Glutamatergic neuron (in vitro differentiated cells): ENCODE data around the gene RPS16. TPM values are rescaled to one million over a fixed set of nuclear protein-coding genes. Genes with fewer than 3 reads are reported as not detected.

Source experiments
- DNase-seq: peaks from one replicate; pipeline ENCODE4 v3.0.0; 2022
- H3K27ac Mint-ChIP-seq: one replicate; pipeline ENCODE4 v1.8.0; 2020; ENCODE audit warnings: mild to moderate bottlenecking, mixed read lengths, inconsistent platforms; ENCODE audit not compliant: unreplicated experiment
- H3K27me3 Mint-ChIP-seq: one replicate; pipeline ENCODE4 v1.8.0; 2020; ENCODE audit warnings: mild to moderate bottlenecking, moderate library complexity, mixed read lengths, inconsistent platforms; ENCODE audit not compliant: unreplicated experiment
- H3K36me3 Mint-ChIP-seq: one replicate; pipeline ENCODE4 v1.8.0; 2020; ENCODE audit warnings: mild to moderate bottlenecking, mixed read lengths, inconsistent platforms; ENCODE audit not compliant: unreplicated experiment
- H3K4me1 Mint-ChIP-seq: one replicate; pipeline ENCODE4 v1.8.0; 2020; ENCODE audit warnings: mild to moderate bottlenecking, low read depth, mixed read lengths, inconsistent platforms; ENCODE audit not compliant: unreplicated experiment
- H3K4me3 Mint-ChIP-seq: one replicate; pipeline ENCODE4 v1.8.0; 2020; ENCODE audit warnings: mild to moderate bottlenecking, mixed read lengths, inconsistent platforms; ENCODE audit not compliant: unreplicated experiment
- H3K9me3 Mint-ChIP-seq: one replicate; pipeline ENCODE4 v1.8.0; 2020; ENCODE audit warnings: mild to moderate bottlenecking, moderate library complexity, mixed read lengths, inconsistent platforms; ENCODE audit not compliant: unreplicated experiment
- total RNA-seq: library from RNA; stranded (reverse); fragmentation: NEBNext Ultra II Directional; extraction: Animal tissue kit (Norgen Biotek cat#: 25700); gene quantifications from one replicate; pipeline ENCODE4 v1.2.1, GENCODE V29; 2021; ENCODE audit not compliant: unreplicated experiment
- TF ChIP-seq, protein P1 (sequence below): fragments of 200-600 bp; sonication (generic); IDR thresholded peaks from one replicate; pipeline ENCODE4 v1.5.0; 2021; ENCODE audit not compliant: partially characterized antibody, unreplicated experiment

The RPS16 gene
- total RNA-seq, 1 donor from 2014 or later = 912 TPM

DNA sequence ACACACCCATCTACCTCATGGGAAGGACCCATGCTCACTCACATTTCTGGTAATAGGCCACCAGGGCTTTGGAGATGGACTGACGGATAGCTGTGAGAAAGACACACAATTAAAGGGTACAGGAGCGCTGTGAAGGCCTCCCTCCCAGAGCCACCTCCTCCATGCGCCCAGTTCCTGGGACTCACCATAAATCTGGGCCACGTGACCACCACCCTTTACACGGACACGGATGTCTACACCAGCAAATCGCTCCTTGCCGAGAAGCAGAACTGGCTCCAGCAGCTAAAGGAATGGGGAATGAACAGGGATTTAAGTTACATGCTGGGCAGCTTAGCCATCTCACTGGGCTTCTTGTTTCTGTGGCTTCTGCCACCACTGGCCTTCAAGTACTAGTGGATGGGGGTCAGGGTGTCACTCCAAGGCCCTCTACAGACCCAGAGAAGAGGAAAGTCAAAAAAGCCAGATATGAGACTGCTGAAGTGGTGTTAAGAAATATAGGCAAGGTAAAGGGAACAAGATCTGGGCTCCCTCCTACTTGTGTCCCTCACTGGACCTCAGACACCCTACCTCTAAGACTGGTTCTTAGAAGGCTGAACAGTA is 2.2 kb downstream of the RPS16 start:
- TF ChIP-seq, protein P1, sequence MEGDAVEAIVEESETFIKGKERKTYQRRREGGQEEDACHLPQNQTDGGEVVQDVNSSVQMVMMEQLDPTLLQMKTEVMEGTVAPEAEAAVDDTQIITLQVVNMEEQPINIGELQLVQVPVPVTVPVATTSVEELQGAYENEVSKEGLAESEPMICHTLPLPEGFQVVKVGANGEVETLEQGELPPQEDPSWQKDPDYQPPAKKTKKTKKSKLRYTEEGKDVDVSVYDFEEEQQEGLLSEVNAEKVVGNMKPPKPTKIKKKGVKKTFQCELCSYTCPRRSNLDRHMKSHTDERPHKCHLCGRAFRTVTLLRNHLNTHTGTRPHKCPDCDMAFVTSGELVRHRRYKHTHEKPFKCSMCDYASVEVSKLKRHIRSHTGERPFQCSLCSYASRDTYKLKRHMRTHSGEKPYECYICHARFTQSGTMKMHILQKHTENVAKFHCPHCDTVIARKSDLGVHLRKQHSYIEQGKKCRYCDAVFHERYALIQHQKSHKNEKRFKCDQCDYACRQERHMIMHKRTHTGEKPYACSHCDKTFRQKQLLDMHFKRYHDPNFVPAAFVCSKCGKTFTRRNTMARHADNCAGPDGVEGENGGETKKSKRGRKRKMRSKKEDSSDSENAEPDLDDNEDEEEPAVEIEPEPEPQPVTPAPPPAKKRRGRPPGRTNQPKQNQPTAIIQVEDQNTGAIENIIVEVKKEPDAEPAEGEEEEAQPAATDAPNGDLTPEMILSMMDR = no peak
- Mint-ChIP-seq H3K4me3 (peak overlapping the region; percentile 30), H3K27me3 (peaks cover 9% of the 10 kb centered on the region), H3K27ac (no peak overlapping the region), H3K9me3 (peaks cover 7% of the 10 kb centered on the region), H3K36me3 (no peaks in the 10 kb centered on the region), H3K4me1 (peaks cover 8% of the 10 kb centered on the region)
- no peak for DNase-seq

- TF ChIP-seq, protein P1 = no peak
- Mint-ChIP-seq H3K4me1 (peaks cover 10% of the 10 kb centered on the region), H3K36me3 (no peaks in the 10 kb centered on the region), H3K27ac (no peak overlapping the region), H3K9me3 (peaks cover 7% of the 10 kb centered on the region), H3K27me3 (peaks cover 10% of the 10 kb centered on the region), H3K4me3 (no peak overlapping the region)
- DNase-seq = no peak
Observed at GRCh38 chr19:39432677-39433025, 3.1 kb downstream of the RPS16 start.

- TF ChIP-seq, protein P1 = no peak
- Mint-ChIP-seq H3K4me1 (peaks cover 5% of the 10 kb centered on the region), H3K27ac (no peak overlapping the region), H3K4me3 (no peak overlapping the region), H3K36me3 (no peaks in the 10 kb centered on the region), H3K27me3 (peaks cover 10% of the 10 kb centered on the region), H3K9me3 (peaks cover 7% of the 10 kb centered on the region)
- DNase-seq = no peak
Observed at GRCh38 chr19:39430675-39431593, 4.8 kb downstream of the RPS16 start.

DNA sequence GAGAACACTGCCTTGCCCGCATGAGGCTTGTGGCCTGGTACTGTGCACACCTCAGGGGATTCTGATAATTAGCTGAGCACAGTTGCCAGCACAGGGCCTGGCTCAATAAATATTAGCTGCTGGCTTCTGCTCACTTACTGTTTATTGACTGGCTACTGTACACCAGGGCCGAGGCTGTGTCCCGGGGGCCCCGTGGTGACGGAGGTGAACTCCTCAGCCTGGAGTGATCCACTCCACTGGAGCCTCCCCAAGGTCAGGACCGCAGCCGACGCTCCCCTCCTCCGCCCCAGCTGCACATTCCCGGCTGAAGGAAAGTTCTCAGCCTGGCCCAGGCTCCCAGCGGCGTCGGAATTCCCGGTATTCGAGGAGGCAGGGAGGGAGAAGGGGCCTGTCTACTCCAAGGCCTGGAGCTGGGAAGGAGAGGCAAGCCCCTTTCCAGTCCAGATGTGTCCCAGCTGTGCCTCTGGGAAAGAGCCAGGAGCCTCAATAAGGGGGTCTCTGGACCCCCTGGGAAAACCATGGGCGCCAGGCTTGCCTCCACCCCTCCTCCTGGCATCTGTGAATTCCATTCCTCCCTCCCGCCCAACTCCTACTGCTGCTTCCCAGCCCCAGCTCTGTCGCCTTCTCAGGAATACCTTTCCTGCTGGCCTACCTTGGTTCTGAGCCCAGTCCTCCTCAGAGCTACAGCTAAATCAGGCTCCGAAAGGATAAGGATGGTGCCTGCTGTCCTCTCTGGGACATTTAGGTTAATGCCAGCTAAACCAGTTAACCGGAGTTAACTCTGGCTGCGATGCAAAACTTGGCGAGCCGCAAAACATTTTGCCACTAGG is 7.3 kb downstream of the RPS16 start:
- H3K4me3 Mint-ChIP-seq = no peak overlapping the region
- TF ChIP-seq, protein P1 = no peak
- H3K9me3 Mint-ChIP-seq = no peaks in the 10 kb centered on the region
- H3K36me3 Mint-ChIP-seq = no peaks in the 10 kb centered on the region
- peaks cover 2% of the 10 kb centered on the region for H3K4me1 Mint-ChIP-seq
- H3K27ac Mint-ChIP-seq = peak overlapping the region; percentile 33
- peaks cover 15% of the 10 kb centered on the region for H3K27me3 Mint-ChIP-seq
- DNase-seq = peak; percentile 72
